H7 (cell line): ENCODE measurements around the gene TMPRSS3. TPM values are rescaled to one million over a fixed set of nuclear protein-coding genes. Genes with fewer than 3 reads are reported as not detected.
A peak's percentile ranks its signal among the peaks of the same experiment; 100 is the strongest.
"Not testable (repeated sequence)": the region's sequence is repeated elsewhere in the genome, so short reads cannot be mapped to it uniquely, and the experiment has no call there.

Experiments
- DNase-seq: peaks from one replicate; pipeline ENCODE4 v3.0.0; 2012
- H3K27me3 ChIP-seq: 2 replicates; pipeline ENCODE4 v1.6.0; 2011; ENCODE audit warnings: mild to moderate bottlenecking, low read length; ENCODE audit not compliant: control insufficient read depth, insufficient read depth
- H3K36me3 ChIP-seq: replicated peaks from 2 replicates; pipeline ENCODE4 v1.5.1; 2011; ENCODE audit warnings: low read length; ENCODE audit not compliant: control insufficient read depth, insufficient read depth
- H3K4me3 ChIP-seq: 2 replicates; pipeline ENCODE4 v1.5.1; 2011; ENCODE audit warnings: low read depth, mild to moderate bottlenecking, control low read depth, low read length, moderate library complexity; ENCODE audit not compliant: insufficient read depth
- total RNA-seq: library from RNA; depleted of rRNA; stranded (reverse); fragments of >200 nt; shearing (Covaris generic); gene quantifications from 2 replicates; pipeline ENCODE4 v1.2.3, GENCODE V29; 2014

Gene TMPRSS3
- total RNA-seq, 1 experiment from 2014 or later, result not detected

GRCh38 chr21:42421018-42421793 lies 25.4 kb upstream of the TMPRSS3 start:
- DNase-seq, result no peak
- Histone ChIP-seq H3K36me3 (no peaks in the 10 kb centered on the region), H3K27me3 (no peaks in the 10 kb centered on the region), H3K4me3 (no peak overlapping the region)

GRCh38 chr21:42419845-42420244 lies 24.0 kb upstream of the TMPRSS3 start:
- no peak for DNase-seq
- no peak overlapping the region for H3K4me3 ChIP-seq
- H3K36me3 ChIP-seq, result no peaks in the 10 kb centered on the region
- H3K27me3 ChIP-seq, result no peaks in the 10 kb centered on the region

GRCh38 chr21:42418886-42419285 lies 23.0 kb upstream of the TMPRSS3 start:
- Histone ChIP-seq H3K36me3 (no peaks in the 10 kb centered on the region), H3K27me3 (no peaks in the 10 kb centered on the region), H3K4me3 (no peak overlapping the region)
- DNase-seq, result no peak

DNA sequence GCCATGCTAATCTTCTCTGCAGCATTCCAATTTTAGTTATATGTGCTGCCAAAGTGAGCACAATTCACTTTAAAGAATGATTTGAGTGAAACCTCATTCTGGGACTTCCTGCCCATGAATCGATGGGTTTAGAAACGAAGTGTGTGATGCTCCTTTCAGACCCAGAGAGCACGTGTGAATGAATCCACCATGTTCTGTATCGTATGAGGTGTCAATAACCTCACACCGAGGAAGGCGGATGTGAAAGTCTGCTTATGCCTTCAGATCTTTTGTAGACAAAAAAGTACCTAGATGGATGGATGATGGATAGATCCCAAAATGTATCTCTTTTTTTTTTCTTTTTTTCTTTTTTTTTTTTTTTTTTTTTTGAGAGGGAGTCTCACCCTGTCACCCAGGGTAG lies 21.7 kb upstream of the TMPRSS3 start:
- Histone ChIP-seq H3K27me3 (no peaks in the 10 kb centered on the region), H3K4me3 (no peak overlapping the region), H3K36me3 (no peaks in the 10 kb centered on the region)
- DNase-seq, result no peak

DNA sequence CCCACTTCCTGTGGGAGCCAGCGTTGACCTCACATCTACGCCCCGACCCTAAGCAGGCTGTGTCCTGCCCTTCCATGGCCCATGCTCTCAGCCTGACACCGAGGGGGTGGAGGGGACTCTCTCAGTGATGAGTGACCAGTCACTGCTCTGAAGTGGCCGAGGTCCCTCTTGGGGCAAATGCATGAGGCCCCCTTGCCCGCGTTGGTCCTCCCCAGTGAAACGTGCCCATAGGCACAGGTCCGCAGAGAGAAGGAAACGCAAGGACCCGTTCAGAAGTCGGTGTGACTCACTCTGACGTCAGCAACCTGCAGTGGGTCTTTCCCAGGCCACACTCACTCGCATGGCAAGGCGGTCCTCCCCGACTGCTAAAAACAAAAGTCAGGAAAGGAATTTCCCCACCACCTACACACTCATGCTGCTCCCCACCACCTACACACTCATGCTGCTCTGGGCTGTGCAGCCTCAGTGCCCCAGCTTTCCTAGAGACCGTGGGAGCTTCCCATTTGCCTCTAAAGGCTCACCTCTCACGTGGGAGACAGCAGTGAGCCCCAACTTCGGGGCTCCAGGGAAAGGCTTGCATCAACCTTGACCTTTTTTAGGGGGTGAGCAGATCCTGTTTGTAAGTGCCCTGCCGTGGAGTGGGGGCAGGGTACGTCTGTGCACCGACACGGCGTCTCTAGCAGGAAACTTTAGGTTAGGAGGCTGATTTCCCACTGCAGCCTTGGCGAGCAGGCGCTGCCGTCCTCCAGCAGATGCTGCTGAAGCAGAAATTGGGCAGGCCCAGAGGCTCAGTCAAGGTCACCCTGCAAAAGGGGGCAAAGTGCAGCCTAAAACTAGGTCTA lies 19.3 kb upstream of the TMPRSS3 start:
- Histone ChIP-seq H3K27me3 (no peaks in the 10 kb centered on the region), H3K36me3 (no peaks in the 10 kb centered on the region), H3K4me3 (no peak overlapping the region)
- DNase-seq, result no peak

DNA sequence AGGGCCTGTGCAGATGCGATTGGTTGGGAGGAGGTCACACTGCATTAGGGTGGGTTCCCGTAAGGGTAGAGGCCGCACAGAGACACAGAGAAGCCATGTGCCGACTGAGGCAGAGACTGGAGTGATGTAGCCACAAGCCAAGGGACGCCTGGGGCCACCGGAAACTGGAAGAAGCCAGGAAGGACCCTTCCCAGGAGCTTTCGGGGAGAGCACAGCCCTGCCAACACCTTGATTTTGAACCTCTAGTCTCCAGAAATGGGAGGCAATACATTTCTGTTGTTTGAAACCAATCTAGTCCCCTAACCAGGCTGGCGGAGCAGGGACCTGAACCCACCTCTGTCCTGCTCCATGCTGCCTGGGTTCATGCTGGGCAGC lies 18.7 kb upstream of the TMPRSS3 start:
- Histone ChIP-seq H3K36me3 (no peaks in the 10 kb centered on the region), H3K4me3 (no peak overlapping the region), H3K27me3 (no peaks in the 10 kb centered on the region)
- no peak for DNase-seq

GRCh38 chr21:42414066-42414465 lies 18.2 kb upstream of the TMPRSS3 start:
- H3K4me3 ChIP-seq, result no peak overlapping the region
- no peak for DNase-seq
- H3K27me3 ChIP-seq, result no peaks in the 10 kb centered on the region
- H3K36me3 ChIP-seq, result no peaks in the 10 kb centered on the region

DNA sequence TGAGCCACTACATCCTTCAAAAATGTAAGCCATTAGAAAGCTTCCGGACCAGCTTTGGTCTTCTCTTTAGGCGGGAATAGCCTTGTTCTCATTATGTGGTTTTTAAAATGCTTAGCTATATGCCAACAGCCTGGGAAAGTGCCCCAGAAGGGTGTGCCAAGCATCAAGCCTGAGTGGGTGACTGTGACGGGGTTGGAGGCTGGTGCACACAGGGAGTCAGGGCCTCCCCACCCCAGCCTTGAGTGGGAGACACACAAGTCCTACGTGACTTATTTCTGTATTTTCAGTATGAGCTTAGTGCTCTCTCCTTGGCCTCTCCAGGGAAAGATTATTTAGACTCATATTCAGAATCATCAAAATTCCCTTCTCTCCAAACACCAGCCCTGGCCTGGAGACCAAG lies 17.6 kb upstream of the TMPRSS3 start:
- no peak for DNase-seq
- Histone ChIP-seq H3K36me3 (no peaks in the 10 kb centered on the region), H3K27me3 (no peaks in the 10 kb centered on the region), H3K4me3 (no peak overlapping the region)

DNA sequence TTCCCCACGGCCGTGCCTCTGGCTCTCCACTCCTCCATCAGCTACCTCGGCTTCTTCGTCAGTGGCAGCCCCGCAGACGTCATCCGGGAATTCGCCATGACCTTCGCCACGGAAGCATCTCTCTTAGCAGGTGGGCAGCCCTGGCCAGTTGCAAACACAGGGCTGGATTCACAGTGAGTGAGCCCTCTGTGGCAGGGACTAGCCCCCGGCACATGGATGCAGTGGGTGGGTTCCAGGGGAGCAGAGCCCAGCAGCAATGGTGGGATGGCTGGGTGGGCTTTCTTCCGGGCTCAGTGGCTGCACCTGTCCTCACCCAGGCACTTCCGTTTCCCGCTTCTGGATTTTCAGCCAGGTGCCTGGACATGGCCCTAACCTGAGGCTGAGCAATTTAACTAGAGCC lies 17.2 kb upstream of the TMPRSS3 start:
- no peaks in the 10 kb centered on the region for H3K27me3 ChIP-seq
- H3K36me3 ChIP-seq, result no peaks in the 10 kb centered on the region
- H3K4me3 ChIP-seq, result no peak overlapping the region
- DNase-seq, result no peak

DNA sequence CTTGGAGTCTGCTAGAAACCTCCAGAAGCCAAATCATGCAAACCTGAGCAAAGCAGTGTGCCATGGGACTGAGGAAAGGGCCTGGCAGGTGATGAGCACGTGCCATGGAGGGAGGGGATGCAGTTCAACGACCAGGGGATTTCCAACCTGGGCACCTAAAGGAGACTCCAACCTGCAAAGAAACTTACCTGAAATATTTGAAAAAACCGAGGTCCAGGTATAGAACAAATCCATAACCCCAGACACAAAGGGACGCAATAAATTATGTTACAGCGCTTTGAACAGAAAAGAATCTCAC lies 16.7 kb upstream of the TMPRSS3 start:
- H3K27me3 ChIP-seq, result no peaks in the 10 kb centered on the region
- no peaks in the 10 kb centered on the region for H3K36me3 ChIP-seq
- no peak for DNase-seq
- no peak overlapping the region for H3K4me3 ChIP-seq

GRCh38 chr21:42411891-42412635 lies 16.2 kb upstream of the TMPRSS3 start:
- Histone ChIP-seq H3K4me3 (no peak overlapping the region), H3K27me3 (no peaks in the 10 kb centered on the region), H3K36me3 (no peaks in the 10 kb centered on the region)
- DNase-seq, result peak; percentile 63

- no peak overlapping the region for H3K4me3 ChIP-seq
- DNase-seq, result peak; percentile 85
- H3K36me3 ChIP-seq, result no peaks in the 10 kb centered on the region
- no peaks in the 10 kb centered on the region for H3K27me3 ChIP-seq
Measured at GRCh38 chr21:42411197-42411869, 15.5 kb upstream of the TMPRSS3 start.

- no peaks in the 10 kb centered on the region for H3K36me3 ChIP-seq
- H3K4me3 ChIP-seq, result no peak overlapping the region
- no peaks in the 10 kb centered on the region for H3K27me3 ChIP-seq
- DNase-seq, result no peak
Measured at GRCh38 chr21:42409366-42409765, 13.5 kb upstream of the TMPRSS3 start.

GRCh38 chr21:42408718-42409117 lies 12.9 kb upstream of the TMPRSS3 start:
- DNase-seq, H3K27me3 ChIP-seq, H3K4me3 ChIP-seq, H3K36me3 ChIP-seq: not testable (repeated sequence)
